ENCODE data around the gene LMF1. TPM values are rescaled to one million over a fixed set of nuclear protein-coding genes. Genes with fewer than 3 reads are reported as not detected.

The LMF1 gene
- total and polyA plus RNA-seq, 2 of the 4 experiments (the other 2 are of a cell fraction) = 7.7 to 13.1 TPM

DNA sequence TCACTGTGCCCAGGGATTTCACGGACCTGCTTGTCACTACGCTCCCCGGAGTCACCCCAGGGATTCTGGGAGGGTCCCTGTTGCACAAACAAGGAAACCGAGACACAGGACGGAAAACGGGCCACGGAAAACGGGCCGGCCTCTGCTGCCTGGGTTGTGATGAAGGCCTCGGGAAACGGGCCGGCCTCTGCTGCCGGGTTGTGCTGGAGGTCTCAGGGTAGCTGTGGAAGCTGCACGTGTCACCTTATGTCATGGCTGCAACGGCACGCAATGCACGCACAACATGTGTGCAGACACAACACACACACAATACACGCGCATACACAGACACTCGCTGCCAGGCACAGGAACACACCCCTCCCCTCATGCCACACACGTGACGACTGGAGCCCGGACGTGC is 143.3 kb downstream of the LMF1 start:
- Histone ChIP-seq H3K56ac (ENCODE audit: extremely low read depth, insufficient read depth, low read length) (no peak overlapping the region), H3K9me1 (ENCODE audit: insufficient read depth, low read length) (no peaks in the 10 kb centered on the region; the same call in 1 of the 2 replicates), H3K14ac (replicated peaks; ENCODE audit: low read depth, low read length) (no peak overlapping the region), H2BK120ac (ENCODE audit: low read depth, low read length) (no peak overlapping the region), H3K36me3 (ENCODE audit: control insufficient read depth, insufficient read depth, low read length) (no peaks in the 10 kb centered on the region), H3K4me2 (ENCODE audit: low read depth, low read length) (no peak overlapping the region), H2BK5ac (ENCODE audit: low read depth, low read length, poor library complexity, severe bottlenecking) (no peak overlapping the region), H4K8ac (ENCODE audit: low read depth in 2 of 2, low read length in 2 of 2) (no peak overlapping the region), H3K9ac (ENCODE audit: low read depth, low read length) (no peak overlapping the region), H3K27ac (ENCODE audit: insufficient read depth, low read length) (no peak overlapping the region), H2BK20ac (ENCODE audit: low read depth, low read length) (no peak overlapping the region), H3K18ac (ENCODE audit: low read depth, low read length) (no peak overlapping the region), H4K20me1 (ENCODE audit: insufficient read depth, low read length) (no peaks in the 10 kb centered on the region), H2AFZ (replicated peaks; ENCODE audit: low read length, poor library complexity) (no peak overlapping the region), H3K4me3 (ENCODE audit: insufficient read depth, low read depth, low read length) (no peak overlapping the region), H3K4ac (ENCODE audit: low read depth, low read length) (no peak overlapping the region), H3K27me3 (ENCODE audit: control insufficient read depth, insufficient read depth, low read length) (peaks cover 25% of the 10 kb centered on the region), H3K79me1 (ENCODE audit: low read depth in 1 of 2, low read length in 2 of 2) (no peaks in the 10 kb centered on the region), H4K91ac (ENCODE audit: insufficient read depth, low read depth, low read length) (no peak overlapping the region), H4K5ac (ENCODE audit: low read depth, low read length) (no peak overlapping the region), H3K4me1 (ENCODE audit: control insufficient read depth, insufficient read depth, low read length) (peaks cover 4% of the 10 kb centered on the region; the same call in 1 of the 2 replicates), H2AK5ac (ENCODE audit: low read depth, low read length) (no peak overlapping the region), H2BK15ac (ENCODE audit: low read depth, low read length) (no peak overlapping the region), H3K9me3 (ENCODE audit: control insufficient read depth, insufficient read depth, low read length) (no peaks in the 10 kb centered on the region), H2AK9ac (replicated peaks; ENCODE audit: low read depth, low read length, poor library complexity) (no peak overlapping the region), H3K23ac (ENCODE audit: low read depth, low read length) (no peak overlapping the region)
- in situ Hi-C loops (cut with MboI; ENCODE audit: low sequenced_read_pairs) (no loop called here), dilution Hi-C loops (cut with HindIII; ENCODE audit: low sequenced_read_pairs, unreplicated experiment) (no loop called here), intact Hi-C loops (cut with micrococcal nuclease) (no loop called here)
- no peak for DNase-seq
- ChIA-PET CTCF (no interaction called here), POLR2A (ENCODE audit: unreplicated experiment) (no interaction called here)
- no TSS peak for BruUV-seq (replicated peaks)
- 88% methylated on average over 6 of the region's 24 CpGs; no CpG with 5 or more reads in 1 of the 2 experiments for WGBS, 2 experiments (ENCODE audit: extremely low coverage in 2 of 2, insufficient read length in 1 of 2)
- TF ChIP-seq FOS (IDR thresholded peaks at IDR 0.05; ENCODE audit: low read depth, low read length) = no peak
- no peak for TF ChIP-seq BHLHE40 (IDR thresholded peaks at IDR 0.05; ENCODE audit: low read depth, low read length)
- TF ChIP-seq, protein P1, sequence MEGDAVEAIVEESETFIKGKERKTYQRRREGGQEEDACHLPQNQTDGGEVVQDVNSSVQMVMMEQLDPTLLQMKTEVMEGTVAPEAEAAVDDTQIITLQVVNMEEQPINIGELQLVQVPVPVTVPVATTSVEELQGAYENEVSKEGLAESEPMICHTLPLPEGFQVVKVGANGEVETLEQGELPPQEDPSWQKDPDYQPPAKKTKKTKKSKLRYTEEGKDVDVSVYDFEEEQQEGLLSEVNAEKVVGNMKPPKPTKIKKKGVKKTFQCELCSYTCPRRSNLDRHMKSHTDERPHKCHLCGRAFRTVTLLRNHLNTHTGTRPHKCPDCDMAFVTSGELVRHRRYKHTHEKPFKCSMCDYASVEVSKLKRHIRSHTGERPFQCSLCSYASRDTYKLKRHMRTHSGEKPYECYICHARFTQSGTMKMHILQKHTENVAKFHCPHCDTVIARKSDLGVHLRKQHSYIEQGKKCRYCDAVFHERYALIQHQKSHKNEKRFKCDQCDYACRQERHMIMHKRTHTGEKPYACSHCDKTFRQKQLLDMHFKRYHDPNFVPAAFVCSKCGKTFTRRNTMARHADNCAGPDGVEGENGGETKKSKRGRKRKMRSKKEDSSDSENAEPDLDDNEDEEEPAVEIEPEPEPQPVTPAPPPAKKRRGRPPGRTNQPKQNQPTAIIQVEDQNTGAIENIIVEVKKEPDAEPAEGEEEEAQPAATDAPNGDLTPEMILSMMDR (conservative IDR thresholded peaks at IDR 0.05; ENCODE audit: low read depth, low read length) = no peak
- no peak for TF ChIP-seq RAD21 (IDR thresholded peaks at IDR 0.05; ENCODE audit: low read length)
- TF ChIP-seq RFX5 (IDR thresholded peaks at IDR 0.05; ENCODE audit: low read depth, low read length) = no peak
- TF ChIP-seq MAFK (IDR thresholded peaks at IDR 0.05; ENCODE audit: low read depth, low read length) = no peak
- TF ChIP-seq, protein P2, sequence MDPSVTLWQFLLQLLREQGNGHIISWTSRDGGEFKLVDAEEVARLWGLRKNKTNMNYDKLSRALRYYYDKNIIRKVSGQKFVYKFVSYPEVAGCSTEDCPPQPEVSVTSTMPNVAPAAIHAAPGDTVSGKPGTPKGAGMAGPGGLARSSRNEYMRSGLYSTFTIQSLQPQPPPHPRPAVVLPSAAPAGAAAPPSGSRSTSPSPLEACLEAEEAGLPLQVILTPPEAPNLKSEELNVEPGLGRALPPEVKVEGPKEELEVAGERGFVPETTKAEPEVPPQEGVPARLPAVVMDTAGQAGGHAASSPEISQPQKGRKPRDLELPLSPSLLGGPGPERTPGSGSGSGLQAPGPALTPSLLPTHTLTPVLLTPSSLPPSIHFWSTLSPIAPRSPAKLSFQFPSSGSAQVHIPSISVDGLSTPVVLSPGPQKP (IDR thresholded peaks at IDR 0.05; ENCODE audit: borderline replicate concordance, low read depth, low read length) = no peak
- no peak for TF ChIP-seq CHD1 (IDR thresholded peaks at IDR 0.05; ENCODE audit: low read depth, low read length)
- no peak for TF ChIP-seq CEBPB (IDR thresholded peaks at IDR 0.05; ENCODE audit: low read depth, low read length)
- no peak for TF ChIP-seq NFE2L2 (IDR thresholded peaks at IDR 0.05; ENCODE audit: low read depth, low read length)
- no peak for TF ChIP-seq MAZ (IDR thresholded peaks at IDR 0.05; ENCODE audit: borderline replicate concordance, low read depth, low read length)
- ATAC-seq (ENCODE audit: low read depth) = no peak
